OCI-LY3 (cell line): ENCODE results near the gene ANK3.

ENCODE experiments used
- CTCF ChIP-seq: fragments of 200-600, 300-600 bp; sonication (generic); IDR thresholded peaks from 2 replicates; pipeline ENCODE4 v1.5.1; 2014; ENCODE audit warnings: antibody characterized with exemption, low read length, low read depth
- EZH2phosphoT487 ChIP-seq: fragments of 200-600 bp; shearing (Covaris generic); IDR thresholded peaks from 2 replicates; pipeline ENCODE4 v1.6.1; 2018; ENCODE audit warnings: antibody characterized with exemption, mixed run types, low read depth

GRCh38 chr10:60189861-60190475 is 199.7 kb downstream of the ANK3 start:
- TF ChIP-seq CTCF (no peak), EZH2phosphoT487 (no peak)
